Mesenteric fat pad (tissue), 1 donor: Measurements from ENCODE around the gene ZNF750. TPM values are rescaled to one million over a fixed set of nuclear protein-coding genes. Genes with fewer than 3 reads are reported as not detected.

Experiments used
- DNase-seq: peaks from one replicate; pipeline ENCODE4 v3.0.0-alpha.2; 2020; ENCODE audit warnings: low spot score
- total RNA-seq: library from RNA; stranded (reverse); fragmentation: NEBNext Ultra II Directional; extraction: Animal tissue kit (Norgen Biotek cat#: 25700); gene quantifications from one replicate; pipeline ENCODE4 v1.2.1, GENCODE V29; 2021
- donor health status: DM: yes; HTN: yes; CAD: no.

Gene ZNF750
- total RNA-seq, 1 donor from 2014 or later: 0.26 TPM

DNA sequence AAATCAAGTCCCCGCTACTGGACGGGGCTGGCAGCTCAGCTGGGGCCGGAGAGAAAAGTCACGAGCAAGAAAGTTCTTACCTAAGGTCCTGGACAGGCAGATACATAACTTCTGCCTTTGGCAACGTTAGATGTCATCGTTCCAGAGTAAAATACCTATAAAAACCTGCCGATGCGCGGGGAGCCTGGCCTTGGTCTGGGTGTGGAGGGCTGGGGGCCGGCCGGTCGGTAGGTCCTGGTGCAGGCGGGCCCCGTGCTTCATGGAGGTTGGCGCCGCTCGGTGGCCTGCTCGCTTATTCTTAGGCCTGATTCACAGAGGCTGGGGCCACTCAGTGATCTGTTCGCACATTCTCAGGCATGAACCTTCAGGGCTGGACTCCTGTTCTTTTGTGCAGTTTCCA is 33.7 kb upstream of the ZNF750 start:
- DNase-seq: no peak

DNA sequence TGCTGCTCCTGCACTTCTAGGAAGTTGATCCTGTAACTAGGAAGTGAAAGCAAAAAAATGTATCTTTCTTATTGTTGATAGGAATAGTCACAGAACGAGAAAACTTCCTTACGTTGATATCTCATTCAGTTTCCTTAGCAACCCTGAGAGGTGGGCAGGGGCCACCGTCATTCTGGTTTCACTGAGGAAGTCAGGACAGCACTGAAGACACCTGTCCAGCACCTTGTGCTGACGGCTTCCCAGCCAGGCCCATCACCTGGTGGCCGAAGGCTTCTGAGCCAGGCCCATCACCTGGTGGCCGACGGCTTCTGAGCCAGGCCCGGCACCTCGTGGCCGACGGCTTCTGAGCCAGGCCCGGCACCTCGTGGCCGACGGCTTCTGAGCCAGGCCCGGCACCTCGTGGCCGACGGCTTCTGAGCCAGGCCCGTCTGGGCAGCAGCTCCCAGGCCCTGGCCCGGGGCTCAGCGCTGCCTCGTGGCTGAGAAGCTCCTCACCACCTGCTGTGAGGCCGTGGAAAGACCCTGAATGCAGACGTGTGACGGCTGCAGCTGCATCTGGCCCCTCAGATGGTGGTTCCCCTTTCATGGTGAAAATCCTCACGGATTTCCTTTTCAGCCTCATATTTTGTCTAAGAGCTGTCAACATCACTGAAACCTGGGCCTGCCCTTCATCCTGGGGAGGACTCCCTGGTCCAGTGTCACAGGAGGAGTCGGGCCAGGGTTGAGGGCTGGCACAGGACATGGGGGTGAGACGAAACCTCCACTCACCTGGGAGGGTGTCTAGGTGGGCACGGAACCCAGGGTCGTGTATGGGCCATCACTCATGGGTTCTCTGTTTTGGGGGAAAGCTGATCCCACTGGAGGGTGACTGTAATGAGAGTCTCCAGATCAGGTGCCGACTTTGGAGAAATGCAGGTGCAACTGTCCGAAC is 33.0 kb upstream of the ZNF750 start:
- no peak for DNase-seq

DNA sequence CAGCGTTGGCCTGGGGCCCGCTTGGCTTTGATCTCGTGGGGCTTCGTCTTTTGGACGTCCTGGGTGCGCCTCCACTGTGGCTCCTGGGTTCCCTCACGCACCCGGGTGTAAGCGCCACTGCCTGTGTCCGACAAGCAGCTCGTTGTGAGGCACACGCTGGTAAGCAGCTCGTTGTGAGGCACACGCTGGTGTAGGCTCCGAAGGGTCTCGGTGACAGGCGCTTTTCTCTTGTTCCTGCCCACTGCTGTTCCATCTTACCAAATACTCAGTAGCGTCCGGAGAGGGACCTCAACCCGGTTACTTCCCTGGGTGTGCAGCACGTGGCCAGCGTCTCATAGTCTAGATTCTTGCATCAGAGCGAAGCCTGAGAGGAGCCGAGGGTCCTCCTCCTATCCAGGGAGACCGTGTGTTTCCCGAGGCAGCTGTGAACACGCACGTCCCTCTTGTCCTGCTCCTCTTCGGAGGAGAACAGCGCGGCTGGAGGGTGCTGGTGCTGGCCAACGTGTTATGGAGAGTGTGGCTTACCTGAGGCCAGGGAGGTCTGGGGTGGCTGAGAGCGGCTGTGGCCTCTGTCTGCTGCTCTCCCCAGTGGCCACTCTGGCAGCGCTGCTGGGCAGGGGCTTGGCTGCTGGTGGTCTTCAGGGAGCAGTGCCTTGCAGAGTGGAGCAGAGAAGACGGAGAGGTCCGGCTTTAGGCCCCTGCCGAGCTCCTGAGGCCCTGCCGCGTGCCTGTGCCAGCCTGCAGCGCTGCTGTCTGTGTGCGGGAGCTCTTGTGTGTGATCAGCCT is 32.1 kb upstream of the ZNF750 start:
- no peak for DNase-seq

DNA sequence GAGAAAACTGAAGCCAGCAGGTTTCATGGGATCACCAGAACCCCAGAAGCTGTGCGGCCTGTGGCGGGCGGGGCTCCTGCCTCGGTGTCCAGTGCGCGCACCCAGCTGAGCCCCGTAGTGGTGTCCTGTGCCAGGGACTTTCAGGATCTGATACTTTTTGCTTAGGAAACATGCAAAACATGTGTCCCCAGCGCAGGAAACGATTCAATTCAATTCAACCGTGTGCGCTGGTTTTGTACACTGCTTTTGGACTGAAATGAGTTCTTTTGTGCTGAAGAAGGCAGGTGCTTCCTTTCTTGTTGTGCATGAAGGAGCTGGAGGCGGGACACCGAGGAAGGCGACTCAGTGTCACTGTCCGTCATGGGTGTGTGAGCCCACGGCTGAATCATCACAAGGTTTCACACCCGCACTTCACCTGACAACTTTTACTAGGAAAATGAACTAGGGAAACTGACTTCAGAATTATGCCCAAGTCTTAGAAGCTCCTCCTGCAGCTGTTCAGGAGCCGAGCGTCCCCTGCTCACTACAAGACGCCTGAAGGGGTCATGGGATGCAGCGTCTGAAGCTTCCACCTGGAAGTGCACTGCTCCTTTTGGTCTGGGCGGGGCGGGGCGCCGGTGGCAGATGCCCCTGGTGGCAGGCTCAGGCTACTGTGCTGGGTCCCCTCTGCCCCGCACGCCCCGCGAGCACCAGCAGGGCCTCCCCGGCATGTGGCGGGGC is 31.4 kb upstream of the ZNF750 start:
- DNase-seq: no peak

DNA sequence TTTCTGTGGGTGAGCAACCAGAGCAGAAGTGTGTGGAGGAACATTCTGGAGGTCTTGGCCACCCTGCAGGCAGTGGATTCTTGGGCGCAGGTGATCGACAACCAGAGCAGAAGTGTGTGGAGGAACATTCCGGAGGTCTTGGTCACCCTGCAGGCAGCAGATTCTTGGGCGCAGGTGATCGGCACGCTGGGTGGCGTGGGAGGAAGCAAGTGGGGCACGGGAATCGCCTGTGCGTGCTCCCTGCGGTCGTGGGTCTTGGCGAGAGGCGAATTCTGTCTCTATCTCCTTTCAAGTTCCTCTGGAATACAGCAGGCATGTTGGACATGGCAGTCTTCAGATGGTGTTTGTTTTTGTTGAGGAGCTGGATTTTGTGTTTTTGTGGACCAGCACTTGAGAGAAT is 30.7 kb upstream of the ZNF750 start:
- no peak for DNase-seq

DNA sequence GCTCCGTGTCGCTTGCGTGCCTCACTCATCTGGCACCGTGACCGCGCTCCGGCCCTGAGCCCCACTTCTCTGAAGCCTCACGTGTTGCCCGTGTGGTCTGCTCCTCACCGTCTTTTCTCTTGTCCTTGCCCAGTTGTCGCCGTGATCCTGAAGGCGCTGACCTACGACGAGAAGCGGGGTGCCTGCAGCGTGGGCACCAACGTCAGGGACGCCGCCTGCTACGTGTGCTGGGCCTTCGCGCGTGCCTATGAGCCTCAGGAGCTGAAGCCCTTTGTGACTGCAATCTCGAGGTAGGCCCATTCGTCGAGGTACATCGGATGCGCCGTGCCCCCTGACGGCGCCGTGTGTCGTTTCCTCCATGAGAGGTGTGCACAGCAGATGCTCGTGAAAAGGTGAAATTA is 30.3 kb upstream of the ZNF750 start:
- DNase-seq: no peak

DNA sequence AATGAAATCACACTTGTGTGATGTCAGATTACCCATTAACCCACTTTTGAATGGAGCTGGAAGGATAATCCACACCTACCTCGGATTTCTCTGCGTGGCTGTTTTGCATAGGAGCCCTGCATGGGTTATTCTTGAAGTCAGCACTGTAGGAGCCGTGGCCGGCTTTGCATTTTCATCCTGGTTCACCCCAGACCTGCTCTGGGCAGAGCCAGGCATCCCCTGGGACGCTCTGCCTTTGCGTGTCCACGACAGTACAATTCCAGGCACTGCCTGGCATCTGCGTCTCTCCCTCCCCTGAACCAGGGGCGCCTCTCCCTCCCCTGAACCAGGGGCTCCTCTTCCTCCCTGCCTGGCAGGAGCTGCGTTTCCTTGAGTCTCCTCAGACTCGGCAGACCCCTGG is 29.7 kb upstream of the ZNF750 start:
- DNase-seq: no peak

DNA sequence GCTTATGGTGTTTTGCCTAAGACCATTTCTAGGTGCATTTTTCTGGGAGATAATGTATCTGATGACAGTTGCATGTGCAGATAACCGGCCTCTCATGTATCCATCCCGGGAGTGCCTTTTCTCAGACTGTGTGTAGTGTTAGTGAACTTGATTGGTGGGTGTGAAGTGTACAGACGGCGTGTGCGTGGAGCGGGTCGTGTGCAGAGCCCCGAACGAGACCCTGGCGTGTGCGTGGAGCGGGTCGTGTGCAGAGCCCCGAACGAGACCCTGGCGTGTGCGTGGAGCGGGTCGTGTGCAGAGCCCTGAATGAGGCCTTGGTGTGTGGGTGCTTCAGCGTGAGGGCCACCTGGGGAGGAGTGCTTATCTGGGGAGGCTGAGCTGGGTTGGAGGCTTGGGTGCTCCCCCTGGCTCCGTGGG is 28.9 kb upstream of the ZNF750 start:
- no peak for DNase-seq

DNA sequence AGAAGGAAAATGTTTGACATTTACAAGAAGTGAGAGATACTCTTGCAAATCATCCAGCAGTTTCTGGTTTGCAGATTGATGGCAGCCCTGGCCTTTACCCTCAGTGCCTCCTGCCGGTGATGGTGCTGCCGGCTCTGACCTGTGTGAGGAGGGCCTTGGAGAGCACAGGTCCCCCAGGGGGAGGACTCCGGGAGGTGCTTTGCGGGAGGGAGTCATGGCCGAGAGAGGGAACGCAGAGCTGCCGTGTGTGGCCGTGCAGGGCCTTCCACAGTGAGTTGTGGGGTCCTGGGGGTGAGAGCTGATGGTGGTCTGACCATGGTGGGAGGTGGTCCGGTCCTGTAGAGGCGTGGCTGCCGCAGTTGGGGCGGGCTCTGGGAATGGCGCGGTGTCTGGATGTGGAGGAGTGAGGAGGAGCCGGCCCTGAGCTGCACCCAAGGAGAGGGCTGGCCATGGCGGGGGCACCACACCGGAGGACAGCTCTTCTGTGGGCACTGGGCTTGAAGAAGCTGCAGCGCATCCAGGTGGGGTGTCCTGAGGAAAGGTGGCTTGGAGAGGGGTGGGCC is 28.0 kb upstream of the ZNF750 start:
- no peak for DNase-seq

DNA sequence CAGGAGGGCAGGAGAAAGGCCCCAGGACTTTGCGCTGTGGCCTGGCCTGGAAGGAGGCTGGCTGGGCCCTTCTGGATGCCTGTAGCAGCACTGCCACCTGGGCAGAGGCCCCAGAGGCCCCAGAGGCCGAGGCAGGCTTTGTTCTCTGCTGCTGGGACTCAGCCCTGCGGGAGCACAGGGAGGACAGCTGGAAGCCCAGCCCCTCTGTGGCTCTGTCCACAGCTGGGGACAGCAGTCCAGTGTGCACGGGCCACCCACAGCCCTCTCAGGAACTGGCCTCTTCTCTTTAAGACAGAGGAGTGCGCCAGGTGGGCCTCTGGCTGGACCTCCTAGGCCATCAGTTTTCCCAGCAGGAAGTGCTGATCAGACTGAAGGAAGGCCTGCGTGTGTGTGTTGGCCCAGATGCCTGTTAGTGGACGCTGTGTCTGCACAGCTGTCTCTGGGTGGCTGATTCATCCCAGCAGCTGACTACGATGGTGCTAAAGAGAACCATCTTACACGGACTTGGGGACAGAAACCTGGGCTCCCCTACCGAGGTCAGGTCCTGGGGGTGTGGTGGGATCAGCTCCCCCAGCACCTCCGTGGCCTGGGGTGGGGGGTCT is 26.9 kb upstream of the ZNF750 start:
- no peak for DNase-seq

DNA sequence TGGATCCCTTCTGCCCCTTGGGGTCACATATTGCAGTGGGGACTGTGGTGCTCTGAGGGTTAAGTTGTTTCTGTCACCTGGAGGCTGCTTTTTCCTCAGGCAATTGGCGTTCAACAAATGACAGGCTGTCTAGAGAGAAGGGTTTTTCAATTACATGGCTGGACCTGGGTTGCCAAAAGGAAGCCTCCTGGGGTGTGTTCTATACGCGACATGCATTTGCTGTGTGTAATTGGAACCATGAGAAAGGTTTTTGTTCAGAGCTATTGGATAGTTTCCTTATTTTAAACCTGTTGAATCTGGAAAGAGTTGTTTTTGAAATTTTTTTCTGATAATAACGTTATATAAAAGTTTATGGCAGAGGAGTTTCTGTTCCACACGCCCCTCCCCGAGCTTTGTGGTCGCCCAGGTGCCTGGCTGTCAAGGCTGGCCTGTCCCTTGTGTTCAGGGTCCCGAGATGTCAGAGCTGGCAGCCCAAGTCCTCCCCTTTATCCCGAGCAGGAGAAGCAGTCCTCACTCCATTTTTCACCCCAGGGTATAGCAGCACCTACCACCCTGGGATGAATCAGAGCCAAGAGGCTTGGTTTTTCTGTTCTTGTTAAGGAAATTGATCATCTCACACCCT is 26.1 kb upstream of the ZNF750 start:
- no peak for DNase-seq

DNA sequence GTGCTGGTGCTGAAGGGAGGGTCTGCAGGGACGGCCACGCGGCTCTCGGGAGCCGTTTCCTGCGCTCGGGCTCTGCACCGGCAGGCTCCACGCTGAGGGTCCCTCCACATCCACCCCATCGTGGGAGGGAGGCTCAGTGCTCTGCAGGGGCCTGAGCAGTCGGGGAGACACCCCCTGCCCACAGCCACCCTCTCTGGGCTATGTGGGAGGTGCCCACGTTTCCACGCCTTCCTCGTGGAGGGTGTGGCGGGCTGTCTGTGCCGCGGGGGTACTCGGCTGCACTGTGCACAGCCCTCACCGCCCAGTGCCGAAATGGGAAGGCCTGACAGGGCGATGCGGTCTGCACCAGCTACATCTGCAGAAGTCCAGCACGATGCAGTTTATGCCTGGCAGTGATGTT is 25.5 kb upstream of the ZNF750 start:
- DNase-seq: no peak

DNA sequence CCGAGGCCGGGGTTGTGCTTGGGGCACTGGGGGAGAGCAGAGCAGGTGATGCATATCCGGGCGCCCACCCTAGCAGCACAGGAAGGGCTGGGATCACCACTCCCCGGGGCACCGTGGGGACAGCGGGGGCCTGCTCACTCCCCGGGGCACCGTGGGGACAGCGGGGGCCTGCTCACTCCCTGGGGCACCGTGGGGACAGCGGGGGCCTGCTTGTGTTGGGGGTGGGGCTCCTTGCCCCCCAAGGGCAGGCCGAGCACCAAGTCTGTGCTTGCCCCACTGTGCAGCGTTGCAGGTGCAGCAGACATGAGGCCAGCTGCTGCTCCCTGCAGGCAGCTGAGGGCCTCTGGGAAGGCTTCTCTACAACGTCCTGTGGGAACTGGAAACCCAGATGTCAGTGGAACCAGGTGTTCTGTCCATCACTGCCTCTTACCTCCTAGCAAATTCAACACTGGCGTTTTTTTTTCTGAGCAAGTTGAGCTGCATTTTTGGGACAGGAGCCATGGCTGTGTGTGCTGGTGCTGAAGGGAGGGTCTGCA is 25.0 kb upstream of the ZNF750 start:
- no peak for DNase-seq

DNA sequence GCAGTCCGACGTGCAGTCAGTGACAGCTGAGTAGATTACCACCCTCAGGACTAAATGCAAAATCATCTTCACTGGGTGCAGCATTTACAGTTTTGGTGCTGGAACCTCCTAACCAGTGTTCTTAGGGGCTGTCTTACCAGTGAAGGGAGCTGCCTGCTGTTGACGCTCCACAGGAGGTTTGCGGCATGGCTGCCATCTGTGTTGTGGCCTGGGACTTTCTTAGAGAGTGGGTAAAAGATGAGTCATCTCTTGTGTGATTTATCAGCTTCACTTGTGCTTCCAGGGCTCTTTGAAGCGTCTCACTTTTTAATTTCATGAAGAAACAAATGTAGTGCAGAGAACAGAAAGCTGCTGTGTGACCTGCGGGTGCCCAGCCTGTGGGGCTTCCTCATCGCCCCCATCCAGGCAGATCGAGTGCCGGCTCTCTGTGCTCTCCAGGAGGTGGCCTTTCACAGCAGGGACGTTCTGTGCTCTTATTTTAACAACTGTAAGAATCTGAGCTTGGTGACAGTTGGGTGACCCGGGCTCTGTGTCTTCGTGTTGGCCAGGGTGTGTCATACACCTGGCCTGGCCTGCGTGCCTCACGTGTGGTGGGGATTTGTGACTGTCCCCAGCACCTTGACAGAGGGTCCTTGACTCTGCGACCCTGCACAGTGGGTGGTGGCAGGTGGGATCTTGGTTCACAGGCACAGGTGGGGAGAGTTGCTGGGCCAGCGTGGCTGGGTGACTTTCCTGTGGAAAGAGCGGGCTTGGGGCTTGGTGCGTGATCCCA is 24.3 kb upstream of the ZNF750 start:
- no peak for DNase-seq

DNA sequence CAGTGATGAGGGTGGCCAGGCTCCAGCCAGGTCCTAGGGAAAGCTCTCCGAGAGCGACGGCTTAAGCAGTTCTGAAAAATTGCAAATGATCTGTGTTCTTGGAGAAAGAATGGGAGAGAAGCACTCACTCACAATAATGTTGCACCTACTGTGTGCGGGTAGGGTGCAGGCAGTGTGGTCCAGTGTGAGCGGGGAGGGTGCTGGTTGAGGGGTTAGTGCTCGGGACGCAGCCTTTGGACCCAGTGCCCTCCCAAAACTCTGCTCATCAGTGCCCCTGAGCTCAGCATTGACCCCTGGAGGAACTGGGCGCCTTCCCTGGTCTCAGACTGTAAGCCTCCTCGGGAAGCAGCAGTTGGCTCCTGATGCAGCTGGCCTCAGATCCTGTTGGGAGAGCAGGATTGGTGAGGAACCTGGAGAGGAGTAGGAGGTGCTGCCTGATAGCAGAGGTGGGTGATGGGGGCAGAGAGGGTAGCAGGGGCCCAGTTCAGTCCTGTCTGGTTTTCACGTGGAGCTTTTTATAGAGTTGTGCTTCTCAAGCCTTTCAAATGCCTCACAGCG is 23.6 kb upstream of the ZNF750 start:
- DNase-seq: no peak

DNA sequence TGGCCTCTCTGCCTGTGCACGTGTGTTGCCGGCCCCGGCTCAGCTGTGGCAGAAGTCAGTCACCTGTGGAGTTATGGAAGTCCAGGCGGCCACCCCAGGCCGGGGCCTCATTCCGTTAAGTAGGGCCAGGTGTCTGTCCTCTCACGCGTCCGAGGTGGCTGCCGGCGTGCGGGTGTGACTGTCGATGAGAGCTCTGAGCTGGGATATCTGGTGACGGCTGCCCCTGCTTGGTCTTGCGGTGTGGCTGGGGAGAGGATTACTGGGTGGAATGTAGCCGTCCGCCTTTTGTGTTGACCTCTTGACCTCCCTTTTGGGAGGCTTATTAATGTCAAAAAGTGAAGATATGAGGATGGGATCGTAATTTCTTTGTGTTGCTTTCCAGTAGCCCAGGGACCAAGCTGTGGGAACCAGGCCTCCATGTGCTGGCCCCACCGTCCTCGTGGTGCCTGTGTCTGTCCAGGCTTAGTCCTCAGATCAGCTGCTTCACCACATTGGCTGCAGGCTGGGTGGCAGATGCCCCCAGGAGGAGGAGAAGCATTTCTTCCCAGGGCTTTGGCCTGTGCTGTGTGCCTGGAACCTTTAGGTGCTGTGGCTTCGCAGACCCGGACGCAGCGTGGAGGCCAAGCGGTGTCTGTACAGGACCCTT is 23.0 kb upstream of the ZNF750 start:
- DNase-seq: no peak

DNA sequence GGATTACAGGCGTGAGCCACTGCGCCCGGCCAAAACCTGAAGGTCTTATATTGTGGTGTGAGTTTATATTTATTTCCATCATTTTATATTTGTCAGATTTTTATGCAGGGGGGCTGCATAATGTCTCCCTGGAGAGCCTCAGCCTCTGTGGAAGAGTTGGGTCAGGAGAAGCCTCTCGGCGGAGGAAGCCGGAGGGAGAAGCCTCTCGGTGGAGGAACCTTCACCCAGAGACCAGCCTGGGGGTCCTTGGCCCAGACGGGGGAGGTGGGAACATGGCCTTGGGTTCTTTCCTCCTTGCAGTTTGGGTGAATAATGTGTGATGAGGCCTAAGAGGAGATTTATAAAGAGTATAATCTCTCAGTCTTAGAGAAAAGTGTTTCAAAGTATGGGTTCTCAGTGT is 22.4 kb upstream of the ZNF750 start:
- DNase-seq: no peak

DNA sequence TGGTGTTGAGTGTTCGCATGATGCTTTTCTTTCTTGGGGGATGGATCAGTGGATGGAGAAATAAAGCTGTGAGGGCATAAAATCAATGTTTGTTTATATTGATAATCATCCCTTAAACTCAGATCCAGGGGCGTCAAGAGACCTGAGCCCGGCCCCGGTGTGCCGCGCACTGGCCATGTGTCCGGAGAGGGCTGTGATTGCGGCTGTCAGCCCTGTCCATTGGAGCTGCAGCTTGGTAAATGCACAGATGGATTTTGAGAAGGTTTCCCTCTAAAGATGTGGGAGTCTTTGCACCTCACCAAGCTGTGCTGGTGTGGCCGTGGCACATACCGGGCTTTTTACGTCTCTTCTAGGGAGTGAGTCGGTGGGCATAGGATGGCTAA is 21.6 kb upstream of the ZNF750 start:
- no peak for DNase-seq
